ES-I3 (cell line): ENCODE results near the gene HS3ST5.
"Not testable (repeated sequence)": the region's sequence is repeated elsewhere in the genome, so short reads cannot be mapped to it uniquely, and the experiment has no call there.

ENCODE experiments used
- H3K36me3 ChIP-seq: 2 replicates; pipeline ENCODE4 v1.6.1; 2013; ENCODE audit warnings: mild to moderate bottlenecking, low read length, control low read depth, moderate library complexity; ENCODE audit not compliant: insufficient read depth
- H3K4me1 ChIP-seq: 2 replicates; pipeline ENCODE4 v1.6.1; 2013; ENCODE audit warnings: mild to moderate bottlenecking, control low read depth, low read length; ENCODE audit not compliant: insufficient read depth
- H3K9ac ChIP-seq: 2 replicates; pipeline ENCODE4 v1.6.1; 2013; ENCODE audit warnings: low read depth, mild to moderate bottlenecking, low read length, moderate library complexity
- H3K9me3 ChIP-seq: 2 replicates; pipeline ENCODE4 v1.6.1; 2013; ENCODE audit warnings: mild to moderate bottlenecking, low read length, moderate library complexity; ENCODE audit not compliant: control insufficient read depth, insufficient read depth

HS3ST5 gene

DNA sequence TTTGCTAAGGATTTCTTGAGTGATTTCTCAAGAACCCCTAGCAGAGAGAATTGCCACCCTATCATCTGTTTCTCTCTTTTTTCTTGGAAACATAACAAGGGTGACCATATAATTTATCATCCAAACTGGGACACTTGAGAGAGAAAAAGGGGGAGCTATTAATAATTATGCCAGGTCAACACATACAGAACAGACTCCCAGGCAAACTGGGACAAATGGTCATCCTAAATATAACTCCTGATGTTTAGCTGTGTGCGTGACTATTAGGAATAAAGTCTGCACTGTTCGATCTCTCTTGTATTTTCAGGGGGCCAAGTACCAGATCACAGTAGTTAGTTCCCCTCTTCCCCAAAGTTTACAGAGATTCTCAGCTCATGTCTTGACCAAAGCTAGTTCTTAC, 11.7 kb upstream of the HS3ST5 start:
- Histone ChIP-seq H3K9me3 (no peaks in the 10 kb centered on the region), H3K36me3 (no peaks in the 10 kb centered on the region), H3K4me1 (no peaks in the 10 kb centered on the region), H3K9ac (no peak overlapping the region)

DNA sequence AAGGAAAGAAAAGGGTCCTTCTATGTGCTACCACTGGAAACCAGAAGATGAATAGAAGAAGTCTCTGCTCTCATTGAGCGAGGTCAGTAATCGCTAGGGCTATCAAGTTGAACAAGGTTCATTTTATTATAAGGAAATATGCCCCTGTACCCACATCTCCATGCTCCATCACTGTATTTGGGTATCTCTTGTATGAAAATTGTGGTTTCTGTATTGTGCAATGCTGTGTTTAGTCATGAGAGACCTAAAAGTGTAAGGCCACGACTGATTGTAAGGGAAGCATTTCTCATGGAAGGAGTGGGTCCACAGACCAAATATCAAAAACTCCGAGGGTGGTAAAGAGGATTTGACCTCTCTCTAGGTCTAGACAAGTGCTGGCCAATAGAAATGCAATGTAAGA, 3.6 kb upstream of the HS3ST5 start:
- Histone ChIP-seq H3K36me3 (no peaks in the 10 kb centered on the region), H3K9ac (no peak overlapping the region), H3K9me3 (no peaks in the 10 kb centered on the region), H3K4me1 (peaks cover 12% of the 10 kb centered on the region)

DNA sequence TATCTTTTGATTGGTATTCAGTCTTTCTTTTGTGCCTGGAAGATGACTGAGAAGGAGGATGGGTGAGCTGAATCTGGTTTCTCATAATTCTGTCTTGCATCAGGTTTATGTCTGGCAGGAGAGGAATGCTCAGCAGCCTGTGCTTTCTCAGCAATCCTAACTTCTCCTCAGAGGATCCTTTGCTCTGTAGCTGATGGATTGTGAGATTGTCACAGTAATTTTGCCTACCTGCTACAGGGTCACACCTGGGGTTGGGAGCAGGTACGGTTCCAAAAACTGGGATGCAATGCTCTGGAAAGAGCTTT, 2.1 kb upstream of the HS3ST5 start:
- no peaks in the 10 kb centered on the region for H3K9me3 ChIP-seq
- H3K36me3 ChIP-seq, result no peaks in the 10 kb centered on the region
- H3K4me1 ChIP-seq, result peaks cover 12% of the 10 kb centered on the region
- no peak overlapping the region for H3K9ac ChIP-seq

DNA sequence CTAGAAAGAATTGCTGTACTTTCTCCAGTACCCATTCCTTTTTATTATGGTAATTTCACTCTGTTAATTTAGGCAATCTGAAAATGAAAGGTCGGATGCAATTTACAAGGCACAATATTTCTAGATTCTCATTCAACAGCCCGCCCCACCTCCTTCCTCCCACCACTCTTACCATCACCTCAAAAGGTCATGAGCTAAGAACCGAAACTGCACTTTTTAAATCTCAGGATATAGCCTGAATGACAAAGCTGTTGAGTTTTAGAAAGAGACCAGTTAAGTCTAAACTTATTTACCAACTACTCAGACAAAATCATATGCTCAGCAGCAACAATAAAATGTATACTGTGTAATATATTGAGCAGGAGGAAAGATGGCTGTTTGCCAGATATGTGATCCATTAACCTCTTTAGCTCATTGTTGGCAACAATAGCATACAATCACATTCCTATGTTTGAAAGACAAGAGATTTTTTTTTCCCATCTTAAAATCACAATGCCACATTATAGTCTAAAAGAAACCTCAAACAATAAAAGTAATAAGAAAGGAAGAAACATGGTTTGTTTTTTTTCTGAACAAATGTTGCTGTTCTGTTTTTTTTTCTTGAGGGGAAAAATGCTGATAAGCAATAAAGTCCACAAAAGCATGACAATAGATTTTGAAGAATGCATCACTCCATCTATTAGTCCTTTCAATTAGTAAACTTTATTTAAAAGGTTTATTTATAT, 1.6 kb upstream of the HS3ST5 start:
- no peaks in the 10 kb centered on the region for H3K36me3 ChIP-seq
- H3K4me1 ChIP-seq, result peaks cover 16% of the 10 kb centered on the region
- H3K9ac ChIP-seq, result peak overlapping the region; percentile 77; the same call in 1 of the 2 replicates
- no peaks in the 10 kb centered on the region for H3K9me3 ChIP-seq

DNA sequence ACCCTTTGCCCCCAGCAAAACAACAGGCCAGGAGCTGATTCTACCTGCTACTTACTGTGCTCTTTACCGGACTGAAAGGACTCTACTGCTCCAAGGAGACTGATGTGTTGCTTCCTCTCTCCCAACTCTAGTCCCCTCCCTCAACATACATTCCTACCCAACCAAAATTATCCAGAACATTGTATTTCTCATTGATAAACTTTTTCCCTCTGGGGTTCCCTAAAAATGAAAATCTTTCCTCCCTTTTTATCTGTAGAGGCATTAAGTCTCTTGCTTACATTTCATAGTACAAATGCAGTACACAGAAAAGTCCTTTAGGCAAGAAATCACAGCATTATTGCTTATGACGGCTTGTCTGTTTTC, 940 bp upstream of the HS3ST5 start:
- H3K9ac ChIP-seq, result peak overlapping the region; percentile 77
- H3K9me3 ChIP-seq, result no peaks in the 10 kb centered on the region
- H3K4me1 ChIP-seq, result peaks cover 16% of the 10 kb centered on the region
- H3K36me3 ChIP-seq, result no peaks in the 10 kb centered on the region

DNA sequence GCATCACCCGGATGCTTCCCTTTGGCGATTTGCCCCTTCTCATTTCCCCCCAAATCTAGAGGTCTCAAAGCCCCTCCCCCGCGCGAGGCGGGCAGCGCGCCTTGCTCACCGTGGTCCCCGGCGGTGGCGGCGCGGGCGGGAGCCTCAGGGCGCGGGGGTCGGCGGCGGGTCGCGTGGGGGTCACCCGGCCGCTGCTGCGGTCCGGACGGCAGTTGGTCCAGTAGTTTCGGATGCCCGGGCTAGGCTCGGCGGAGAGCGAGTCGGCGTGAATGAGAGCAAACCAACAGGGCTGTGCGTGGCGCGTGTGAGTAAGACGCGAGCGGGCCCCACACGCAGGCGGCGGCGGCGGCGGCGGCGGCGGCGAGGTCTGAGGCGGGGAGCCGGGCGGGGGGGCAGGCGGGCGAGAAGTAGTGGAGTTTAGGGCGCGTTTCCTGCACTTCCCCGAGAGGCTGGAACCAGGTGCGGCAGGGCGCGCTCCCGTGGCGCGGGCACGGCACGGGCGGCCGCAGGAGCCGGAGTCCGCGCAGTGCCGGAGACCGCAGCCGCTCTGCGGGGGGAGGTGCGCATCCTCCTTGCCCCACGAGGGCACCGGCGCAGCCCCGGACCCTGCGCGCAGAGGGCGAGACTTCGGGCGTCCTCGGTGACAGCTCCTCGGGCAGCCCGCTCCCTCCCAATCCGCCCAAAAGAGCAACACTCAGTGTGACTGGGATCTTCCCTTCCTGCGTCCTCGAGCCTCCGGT, 567 bp downstream of the HS3ST5 start:
- Histone ChIP-seq H3K9me3 (no peaks in the 10 kb centered on the region), H3K4me1 (peaks cover 16% of the 10 kb centered on the region), H3K9ac (peak overlapping the region; percentile 77), H3K36me3 (no peaks in the 10 kb centered on the region)

DNA sequence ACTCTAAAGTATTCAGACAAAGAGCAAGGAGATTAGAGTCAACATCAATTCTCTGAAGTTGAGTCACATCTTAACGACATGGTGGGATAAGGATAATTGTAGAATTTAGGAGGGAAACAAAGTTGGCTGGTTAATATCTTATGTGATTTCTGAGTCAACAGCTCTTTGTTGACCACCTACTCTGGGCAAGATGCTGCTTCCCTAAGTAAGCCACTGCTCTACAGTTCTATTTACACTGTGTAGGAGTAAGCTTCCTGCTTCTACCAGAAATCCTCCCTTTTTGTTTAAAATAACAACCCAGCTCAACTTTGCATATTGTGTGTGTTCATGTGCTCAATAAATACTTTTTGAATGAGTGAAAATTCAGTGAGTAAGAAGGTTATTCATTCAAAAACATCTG, 3.1 kb downstream of the HS3ST5 start:
- Histone ChIP-seq H3K9ac (no peak overlapping the region), H3K9me3 (no peaks in the 10 kb centered on the region), H3K36me3 (no peaks in the 10 kb centered on the region), H3K4me1 (peaks cover 11% of the 10 kb centered on the region; the same call in 1 of the 2 replicates)

DNA sequence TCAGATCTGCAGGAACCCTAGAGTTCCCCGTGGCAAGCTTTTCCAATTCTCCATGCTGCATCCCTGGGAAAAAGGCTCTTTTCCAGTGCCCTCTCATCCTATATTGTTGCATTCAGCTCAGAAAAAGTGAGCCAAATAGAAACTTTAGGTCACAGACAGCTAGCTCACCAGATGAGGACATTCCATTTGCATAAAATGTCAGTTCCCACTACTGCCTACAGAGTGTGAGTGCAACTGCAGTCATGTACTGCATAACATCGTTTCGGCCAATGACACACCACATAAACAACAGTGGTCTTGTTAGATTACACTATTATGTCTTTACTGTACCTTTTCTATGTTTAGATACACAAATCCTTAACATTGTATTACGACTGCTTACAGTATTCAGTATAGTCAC, 8.6 kb downstream of the HS3ST5 start:
- Histone ChIP-seq H3K4me1 (peaks cover 7% of the 10 kb centered on the region; the same call in 1 of the 2 replicates), H3K9me3 (no peaks in the 10 kb centered on the region), H3K36me3 (no peaks in the 10 kb centered on the region), H3K9ac (no peak overlapping the region)

DNA sequence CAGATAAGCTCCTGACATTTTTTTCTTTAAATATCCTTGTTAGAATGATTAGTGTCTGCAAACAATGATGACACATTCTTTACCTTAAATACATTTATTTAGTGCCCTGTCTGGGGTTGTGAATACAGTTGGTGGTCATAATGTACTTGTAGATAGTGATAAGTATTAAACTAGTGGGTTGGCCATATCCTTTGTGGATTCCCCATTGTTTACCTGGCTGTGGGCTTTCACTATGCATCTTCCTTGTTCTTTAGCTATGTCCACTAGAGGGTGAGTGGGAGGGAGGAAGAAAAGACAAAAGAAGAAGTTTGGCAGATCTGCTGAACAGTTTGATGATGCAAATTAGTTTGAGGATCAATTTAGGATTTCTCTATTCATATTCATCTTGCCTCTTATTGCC, 15.7 kb downstream of the HS3ST5 start:
- H3K9me3 ChIP-seq, result no peaks in the 10 kb centered on the region
- no peaks in the 10 kb centered on the region for H3K36me3 ChIP-seq
- H3K4me1 ChIP-seq, result peaks cover 58% of the 10 kb centered on the region
- no peak overlapping the region for H3K9ac ChIP-seq

DNA sequence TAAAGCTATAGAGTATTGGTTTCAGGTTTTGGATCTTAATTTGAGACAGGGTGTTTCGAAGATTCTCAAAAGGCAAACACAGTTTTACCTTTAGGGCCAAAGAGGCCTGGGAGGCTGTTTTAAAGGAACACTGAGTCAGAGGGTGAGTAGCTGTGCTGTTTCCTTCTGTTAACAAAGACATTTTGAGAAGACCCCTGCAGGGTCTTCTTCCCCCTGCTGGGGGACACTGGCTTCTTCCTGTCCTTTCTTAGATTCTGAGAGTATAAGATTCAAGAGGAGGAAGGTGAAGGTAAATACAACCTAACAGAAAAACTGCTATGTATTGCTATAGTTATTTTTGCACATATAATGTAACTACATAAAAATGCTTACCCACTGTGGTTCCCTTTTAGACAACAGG, 19.0 kb downstream of the HS3ST5 start:
- H3K9me3 ChIP-seq, result no peaks in the 10 kb centered on the region
- H3K9ac ChIP-seq, result no peak overlapping the region
- no peaks in the 10 kb centered on the region for H3K36me3 ChIP-seq
- peaks cover 62% of the 10 kb centered on the region for H3K4me1 ChIP-seq

DNA sequence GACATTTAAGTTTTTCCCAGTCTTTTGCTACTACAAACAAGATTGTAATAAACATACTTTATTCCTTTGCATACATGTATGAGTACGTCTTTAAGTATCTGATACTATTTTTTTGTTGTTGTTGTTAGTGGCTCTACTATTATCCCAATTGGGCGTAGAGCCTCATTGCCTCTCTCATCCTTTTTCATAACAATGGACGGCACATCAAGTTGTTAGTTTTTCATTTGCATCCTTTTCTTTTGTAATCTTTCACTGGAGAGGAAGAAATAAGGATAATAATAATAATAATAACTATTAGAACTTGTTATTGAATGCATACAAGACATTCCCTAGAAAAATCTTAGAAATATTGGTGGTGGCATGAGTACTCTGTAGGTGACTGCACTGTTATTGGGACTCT, 23.1 kb downstream of the HS3ST5 start:
- Histone ChIP-seq H3K4me1 (peaks cover 42% of the 10 kb centered on the region), H3K9ac (no peak overlapping the region), H3K36me3 (no peaks in the 10 kb centered on the region), H3K9me3 (no peaks in the 10 kb centered on the region)

DNA sequence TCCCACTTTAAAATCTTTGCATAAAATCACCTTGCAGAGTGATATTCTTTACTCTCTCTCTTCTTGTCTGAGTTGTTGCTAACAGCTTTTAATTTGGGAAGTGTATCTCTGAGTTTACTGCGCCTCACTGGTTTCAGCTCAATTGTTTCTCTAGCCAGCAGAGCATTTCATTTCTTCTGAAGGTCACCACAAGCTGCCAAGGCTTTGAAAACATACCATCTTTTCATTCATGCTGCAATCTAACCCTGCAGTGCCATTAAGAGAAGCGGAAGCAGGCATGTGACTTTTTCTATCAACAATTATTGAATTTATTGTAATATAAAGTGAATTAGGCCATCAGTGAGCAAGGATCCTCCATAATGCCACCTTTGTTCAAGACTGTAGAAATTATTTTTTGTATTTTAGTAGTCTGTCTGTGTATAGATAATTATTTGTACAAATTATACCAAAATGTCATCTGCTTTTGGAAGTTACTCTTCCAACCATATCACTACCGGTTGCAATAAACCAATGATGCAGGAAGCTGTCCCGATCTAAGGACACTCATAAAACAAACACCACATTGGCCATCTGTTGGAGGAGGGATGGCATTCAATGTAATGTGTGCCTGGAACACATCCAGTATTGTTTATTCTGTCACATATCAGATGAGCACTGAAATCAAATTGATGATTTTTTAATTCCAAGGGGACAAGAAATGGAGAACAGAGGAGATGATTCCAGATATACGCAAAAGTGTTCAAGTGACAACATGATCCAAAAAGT, 26.8 kb downstream of the HS3ST5 start:
- H3K4me1 ChIP-seq, result peaks cover 12% of the 10 kb centered on the region
- H3K36me3 ChIP-seq, result no peaks in the 10 kb centered on the region
- H3K9me3 ChIP-seq, result no peaks in the 10 kb centered on the region
- no peak overlapping the region for H3K9ac ChIP-seq

DNA sequence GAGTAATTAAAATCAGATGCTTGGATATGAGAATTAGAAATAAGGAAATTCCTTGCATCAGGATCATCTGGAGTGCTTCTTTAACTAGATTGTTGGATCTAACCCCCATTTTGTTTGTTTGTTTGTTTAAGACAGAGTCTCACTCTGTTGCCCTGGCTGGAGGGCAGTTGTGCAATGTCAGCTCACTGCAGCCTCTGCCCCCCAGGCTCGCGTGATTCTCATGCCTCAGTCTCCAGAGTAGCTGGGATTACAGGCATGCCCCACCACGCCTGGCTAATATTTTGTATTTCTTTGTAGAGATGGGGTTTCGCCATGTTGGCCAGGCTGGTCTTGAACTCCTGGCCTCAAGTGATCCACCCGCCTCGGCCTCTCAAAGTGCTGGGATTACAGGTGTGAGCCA, 29.0 kb downstream of the HS3ST5 start:
- H3K9ac ChIP-seq, H3K4me1 ChIP-seq, H3K36me3 ChIP-seq, H3K9me3 ChIP-seq: not testable (repeated sequence)

DNA sequence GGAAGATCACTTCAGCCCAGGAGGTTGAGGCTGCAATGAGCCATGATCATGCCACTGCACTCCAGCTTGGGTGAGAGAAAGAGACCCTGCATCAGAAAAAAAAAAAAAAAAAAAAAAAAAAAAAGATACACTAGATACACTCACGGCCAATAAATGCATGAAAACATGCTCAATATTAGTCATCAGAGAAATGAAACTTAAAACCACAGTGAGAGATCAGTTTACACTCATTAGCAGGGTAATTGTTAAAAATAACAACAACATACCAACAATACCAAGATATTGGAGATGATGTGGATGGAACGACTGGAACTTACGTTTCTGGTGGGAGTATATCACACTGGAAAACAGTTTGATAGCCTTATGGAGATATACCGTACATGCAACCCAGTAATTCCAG, 29.9 kb downstream of the HS3ST5 start:
- Histone ChIP-seq H3K36me3 (no peaks in the 10 kb centered on the region), H3K9me3 (no peaks in the 10 kb centered on the region), H3K4me1 (no peaks in the 10 kb centered on the region), H3K9ac (no peak overlapping the region)

DNA sequence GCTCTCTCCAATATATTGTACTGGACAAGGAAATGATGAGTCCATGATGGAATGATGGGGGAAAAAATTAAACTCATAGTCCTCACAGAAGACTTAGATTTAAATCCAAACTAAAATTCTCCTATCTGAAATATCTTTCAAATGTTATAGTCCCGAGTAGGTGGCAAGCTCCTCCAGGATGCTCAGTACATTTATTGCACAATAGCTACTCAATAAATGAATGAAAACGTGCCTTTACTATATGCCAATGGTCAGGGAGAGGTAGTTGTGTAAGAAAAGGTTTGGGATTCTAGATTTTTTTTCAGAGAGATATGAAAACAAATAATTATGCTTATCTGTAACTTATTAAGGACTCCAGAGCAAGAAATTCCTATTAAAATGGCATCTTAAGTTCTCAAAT, 32.8 kb downstream of the HS3ST5 start:
- Histone ChIP-seq H3K9ac (no peak overlapping the region), H3K4me1 (no peaks in the 10 kb centered on the region), H3K36me3 (no peaks in the 10 kb centered on the region), H3K9me3 (no peaks in the 10 kb centered on the region)
